HG02623 (cell line): Measurements from ENCODE around the gene STMN3.
A peak's percentile ranks its signal among the peaks of the same experiment; 100 is the strongest.
"Not testable (repeated sequence)": the region's sequence is repeated elsewhere in the genome, so short reads cannot be mapped to it uniquely, and the experiment has no call there.

Experiments
- ATAC-seq: cut with Tn5 transposase; IDR thresholded peaks from one replicate; pipeline ENCODE4 v1.9.1; 2021; ENCODE audit warnings: moderate library complexity; ENCODE audit not compliant: unreplicated experiment

Gene STMN3

DNA sequence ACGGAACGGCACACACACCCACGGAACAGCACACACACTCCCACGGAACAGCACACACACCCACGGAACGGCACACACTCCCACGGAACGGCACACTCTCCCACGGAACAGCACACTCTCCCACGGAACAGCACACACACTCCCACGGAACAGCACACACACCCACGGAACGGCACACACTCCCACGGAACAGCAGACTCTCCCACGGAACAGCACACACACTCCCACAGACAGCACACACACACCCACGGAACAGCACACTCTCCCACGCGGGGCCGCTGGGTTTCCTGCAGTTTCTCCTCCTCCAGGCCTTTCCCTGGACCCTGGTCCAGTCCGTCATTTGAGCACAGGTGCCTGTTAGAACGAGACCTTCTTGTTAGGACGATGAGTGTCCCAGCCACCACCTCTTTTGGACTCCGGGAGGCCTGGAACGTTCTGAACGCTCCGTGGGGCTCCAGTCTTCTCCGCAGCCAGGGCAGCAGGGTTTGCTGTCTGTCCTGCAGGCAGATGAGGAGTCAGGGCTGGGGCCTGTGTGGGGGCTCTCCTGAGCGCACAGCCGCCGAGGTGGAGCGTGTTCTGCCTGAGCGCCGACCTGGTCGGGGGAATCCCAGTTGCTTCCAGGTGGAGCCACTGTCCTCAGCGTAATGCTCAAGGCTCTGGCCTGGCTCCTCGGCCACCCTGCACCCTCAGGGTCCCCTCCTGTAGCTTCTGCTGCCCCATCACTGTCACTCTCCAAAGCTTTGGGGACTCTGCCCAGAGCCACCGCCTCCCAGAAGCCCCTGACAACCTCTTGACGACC is 25.6 kb upstream of the STMN3 start:
- no peak for ATAC-seq

DNA sequence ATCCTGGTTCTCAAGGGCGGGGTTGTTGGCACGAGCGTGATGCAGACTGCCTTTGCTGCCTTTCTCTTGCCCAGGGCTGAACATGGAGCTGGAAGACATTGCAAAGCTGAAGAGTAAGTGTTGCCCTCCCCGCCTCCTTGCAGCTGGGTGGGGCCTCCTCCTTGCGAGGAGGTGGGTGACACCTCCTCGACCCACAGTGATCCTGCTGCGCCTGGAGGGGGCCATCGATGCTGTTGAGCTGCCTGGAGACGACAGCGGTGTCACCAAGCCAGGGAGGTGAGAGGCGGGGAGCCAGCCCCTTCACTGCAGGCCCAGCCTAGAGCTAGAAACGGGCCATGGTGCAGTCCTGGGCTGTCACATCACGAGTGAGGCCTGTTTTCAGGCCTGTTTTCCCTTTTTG is 24.8 kb upstream of the STMN3 start:
- no peak for ATAC-seq

DNA sequence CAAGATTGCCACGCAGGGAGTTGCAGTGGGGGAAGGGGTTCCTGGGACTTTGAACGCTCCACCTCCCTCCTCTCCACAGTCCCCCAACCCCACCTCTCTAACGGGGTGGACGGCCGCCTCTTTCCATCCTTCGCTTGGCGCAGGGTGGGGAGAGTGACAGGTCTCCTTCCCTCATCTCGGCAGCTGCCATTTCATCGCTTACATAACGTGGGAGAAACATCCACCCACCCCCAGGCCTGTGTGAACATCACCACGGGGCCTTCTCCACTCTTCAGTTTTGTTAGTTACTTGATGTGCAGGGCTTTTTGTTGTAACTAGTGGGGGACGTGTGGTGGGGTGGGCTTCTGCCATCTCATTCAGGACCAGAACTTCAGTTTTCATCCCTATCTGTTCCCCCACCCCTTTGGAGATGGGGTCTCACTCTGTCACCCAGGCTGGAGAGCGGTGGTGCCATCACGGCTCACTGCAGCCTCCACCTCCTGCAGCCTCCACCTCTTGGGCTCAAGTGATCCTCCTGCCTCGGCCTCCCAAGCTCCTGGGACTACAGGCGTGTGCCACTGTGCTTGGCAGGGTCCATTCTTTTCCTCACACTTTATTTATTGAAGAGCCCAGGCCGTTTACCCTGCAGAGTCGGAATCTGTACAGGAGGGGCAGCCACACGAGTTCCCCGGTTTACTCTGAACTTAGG is 22.6 kb upstream of the STMN3 start:
- ATAC-seq = no peak

DNA sequence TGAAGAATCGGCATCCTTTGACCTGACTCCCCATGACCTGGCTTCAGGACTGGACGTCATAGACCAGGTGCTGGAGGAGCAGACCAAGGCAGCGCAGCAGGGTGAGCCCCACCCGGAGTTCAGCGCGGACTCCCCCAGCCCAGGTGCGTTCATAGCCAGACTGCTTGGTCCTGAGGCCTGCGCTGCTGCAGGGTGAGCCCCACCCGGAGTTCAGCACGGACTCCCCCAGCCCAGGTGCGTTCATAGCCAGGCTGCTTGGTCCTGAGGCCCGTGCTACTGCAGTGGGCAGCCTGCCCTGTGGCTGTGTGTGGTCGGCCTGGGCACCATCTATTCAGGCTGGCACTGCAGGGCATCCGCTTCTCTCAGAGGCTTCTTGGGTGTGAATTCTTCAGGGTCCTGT is 20.7 kb upstream of the STMN3 start:
- no peak for ATAC-seq

DNA sequence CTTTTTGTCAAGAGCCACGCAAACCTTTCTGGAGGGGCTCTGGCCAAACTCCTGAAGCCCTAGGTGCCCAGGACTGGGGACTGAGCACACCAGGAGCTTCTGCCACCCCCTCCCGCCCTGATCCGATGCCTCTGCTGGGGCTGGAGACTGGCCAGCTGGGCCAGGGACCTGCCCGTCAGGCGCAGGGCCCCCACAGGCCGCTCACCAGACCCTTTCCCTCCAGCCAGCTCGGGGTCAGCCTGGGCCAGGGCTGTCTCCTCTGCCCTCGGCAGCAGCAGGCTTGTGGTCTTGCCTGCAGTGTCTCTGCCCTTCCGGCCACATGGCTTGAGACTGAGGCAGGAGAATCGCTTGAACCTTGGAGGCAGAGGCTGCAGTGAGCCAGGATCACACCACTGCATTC is 19.4 kb upstream of the STMN3 start:
- no peak for ATAC-seq

DNA sequence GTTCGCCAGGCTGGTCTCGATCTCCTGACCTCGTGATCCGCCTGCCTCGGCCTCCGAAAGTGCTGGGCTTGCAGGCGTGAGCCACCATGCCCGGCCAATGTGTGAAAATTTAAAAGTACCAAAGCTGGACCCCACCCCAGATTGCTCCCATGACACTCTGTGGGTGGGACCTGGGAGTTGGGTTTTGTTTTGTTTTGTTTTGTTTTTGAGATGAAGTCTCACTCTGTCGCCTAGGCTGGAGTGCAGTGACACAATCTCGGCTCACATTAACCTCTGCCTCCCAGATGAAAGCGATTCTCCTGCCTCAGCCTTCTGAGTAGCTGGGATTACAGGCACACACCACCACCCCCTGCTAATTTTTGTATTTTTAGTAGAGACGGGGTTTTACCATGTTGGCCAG is 18.5 kb upstream of the STMN3 start:
- ATAC-seq = not testable (repeated sequence)

DNA sequence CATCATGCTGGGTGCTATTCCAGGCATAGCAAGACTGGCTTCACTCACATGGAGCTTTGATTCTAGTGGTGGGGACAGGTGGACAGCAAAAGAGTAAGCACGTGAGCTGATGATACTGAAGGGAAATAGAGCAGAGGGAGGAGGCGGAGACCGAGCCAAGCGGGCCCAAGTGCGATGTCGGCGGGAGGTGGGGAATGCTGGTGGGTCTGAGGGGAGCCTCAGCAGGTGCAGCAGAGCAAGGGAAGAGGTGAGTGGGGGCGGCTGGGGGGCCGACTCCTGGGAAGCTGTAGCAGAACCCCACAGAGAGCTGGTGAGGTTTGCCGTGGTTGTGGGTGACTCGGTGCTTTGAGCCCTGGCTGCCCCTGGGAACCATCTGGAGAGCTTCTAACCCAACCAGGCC is 15.1 kb upstream of the STMN3 start:
- no peak for ATAC-seq

DNA sequence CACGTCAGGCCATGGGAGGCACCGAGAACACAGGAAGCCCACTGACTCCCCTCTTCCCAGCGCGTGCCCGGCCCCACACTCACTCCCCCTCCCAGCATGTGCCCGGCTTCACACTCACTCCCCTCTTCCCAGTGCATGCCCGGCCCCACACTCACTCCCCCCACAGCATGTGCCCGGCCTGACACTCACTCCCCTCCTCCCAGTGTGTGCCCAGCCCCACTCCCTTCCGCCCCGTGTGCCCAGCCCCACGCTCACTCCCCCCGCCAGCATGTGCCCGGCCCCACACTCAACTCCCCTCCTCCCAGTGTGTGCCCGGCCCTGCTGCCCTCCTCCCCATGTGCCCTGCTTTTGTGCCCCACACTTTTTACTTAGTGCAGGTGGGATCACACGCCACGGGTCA is 14.6 kb upstream of the STMN3 start:
- ATAC-seq = no peak

DNA sequence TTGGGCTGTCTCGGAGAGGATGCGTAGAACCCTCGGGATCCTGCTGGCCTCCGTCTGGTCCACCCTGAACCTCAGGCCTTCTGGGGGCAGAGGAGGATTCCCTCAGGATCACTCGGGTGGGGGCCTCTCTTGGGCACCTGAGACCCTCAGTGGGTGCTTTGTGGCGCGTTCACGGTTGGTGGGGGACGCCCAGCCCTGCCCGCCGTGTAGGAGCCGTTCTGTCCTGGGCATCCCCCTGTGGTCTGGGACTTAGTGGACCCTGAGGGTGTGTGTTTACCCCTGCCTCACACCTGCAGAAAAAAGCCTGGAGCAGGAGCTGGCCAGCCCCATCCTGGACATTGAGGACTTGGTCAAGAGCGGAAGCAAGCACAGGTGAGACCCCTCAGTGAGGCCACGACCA is 12.5 kb upstream of the STMN3 start:
- ATAC-seq = no peak

DNA sequence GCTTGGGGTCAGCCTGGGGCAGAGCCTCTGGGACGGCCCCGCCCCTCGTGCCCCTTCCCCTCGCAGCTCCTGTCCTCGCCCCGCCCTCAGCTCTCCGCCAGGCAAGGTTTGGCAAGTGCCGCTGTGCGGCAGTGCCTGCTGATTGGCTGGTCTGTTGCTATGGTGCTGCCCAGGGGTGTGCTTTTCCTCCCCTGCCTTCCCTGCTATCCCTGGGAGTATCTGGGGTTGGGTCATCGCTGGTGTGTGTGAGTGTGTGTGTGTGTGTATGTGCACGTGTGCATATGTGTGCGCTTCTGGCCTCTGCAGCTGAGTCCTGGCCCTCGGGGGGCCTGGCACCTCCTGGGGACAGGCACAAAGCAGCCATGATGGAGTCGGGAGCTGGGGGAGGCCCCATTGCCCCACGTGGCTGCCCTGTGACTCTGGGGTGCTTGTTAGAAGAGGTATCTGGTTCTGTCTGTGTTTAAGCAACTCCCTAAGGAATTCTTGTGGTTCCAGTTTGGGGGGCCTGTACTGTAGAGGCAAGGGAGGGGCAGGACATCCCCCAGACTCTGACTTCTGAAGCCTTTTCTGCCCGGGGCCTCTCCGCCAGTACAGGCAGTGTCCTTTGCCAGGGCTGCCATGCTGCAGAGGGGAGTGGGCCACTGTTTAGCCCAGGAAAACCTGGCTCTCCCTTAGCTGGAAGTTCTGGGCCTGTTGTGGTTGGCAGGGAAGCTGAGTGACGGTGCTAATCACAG is 11.8 kb upstream of the STMN3 start:
- no peak for ATAC-seq

DNA sequence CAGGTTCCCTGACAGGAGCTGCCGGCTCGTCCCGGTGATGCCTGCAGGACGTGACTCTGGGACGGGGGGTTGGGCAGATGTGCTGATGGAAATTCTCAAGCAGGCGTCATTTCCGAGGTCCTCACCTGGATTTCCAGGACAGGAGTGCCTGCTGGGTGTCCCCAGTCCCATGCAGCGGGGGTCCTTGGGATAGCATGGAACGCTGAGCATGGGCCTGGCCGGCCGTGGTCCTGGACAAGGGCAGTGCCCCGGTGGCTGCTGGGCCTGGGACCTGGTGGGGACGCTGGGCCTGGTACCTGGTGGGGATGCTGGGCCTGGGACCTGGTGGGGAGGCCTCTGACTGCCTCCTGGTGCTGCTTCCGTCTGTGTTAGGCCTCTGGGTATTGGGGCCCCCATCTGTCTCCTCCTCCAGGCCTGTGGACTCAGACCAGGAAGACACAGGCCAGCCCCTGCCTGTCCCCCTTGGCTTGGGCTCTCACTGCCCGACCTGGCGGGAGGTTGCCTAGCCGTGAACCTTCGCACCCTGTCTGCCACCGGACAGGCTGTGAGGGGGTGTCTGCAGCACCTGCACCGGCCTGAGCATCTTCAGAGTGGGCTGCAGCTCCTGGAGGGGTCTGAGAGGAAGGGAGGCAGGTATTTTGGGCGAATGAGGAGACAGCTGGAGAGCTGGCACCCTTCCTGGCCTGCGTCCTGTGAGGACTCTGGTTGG is 11.1 kb upstream of the STMN3 start:
- no peak for ATAC-seq

DNA sequence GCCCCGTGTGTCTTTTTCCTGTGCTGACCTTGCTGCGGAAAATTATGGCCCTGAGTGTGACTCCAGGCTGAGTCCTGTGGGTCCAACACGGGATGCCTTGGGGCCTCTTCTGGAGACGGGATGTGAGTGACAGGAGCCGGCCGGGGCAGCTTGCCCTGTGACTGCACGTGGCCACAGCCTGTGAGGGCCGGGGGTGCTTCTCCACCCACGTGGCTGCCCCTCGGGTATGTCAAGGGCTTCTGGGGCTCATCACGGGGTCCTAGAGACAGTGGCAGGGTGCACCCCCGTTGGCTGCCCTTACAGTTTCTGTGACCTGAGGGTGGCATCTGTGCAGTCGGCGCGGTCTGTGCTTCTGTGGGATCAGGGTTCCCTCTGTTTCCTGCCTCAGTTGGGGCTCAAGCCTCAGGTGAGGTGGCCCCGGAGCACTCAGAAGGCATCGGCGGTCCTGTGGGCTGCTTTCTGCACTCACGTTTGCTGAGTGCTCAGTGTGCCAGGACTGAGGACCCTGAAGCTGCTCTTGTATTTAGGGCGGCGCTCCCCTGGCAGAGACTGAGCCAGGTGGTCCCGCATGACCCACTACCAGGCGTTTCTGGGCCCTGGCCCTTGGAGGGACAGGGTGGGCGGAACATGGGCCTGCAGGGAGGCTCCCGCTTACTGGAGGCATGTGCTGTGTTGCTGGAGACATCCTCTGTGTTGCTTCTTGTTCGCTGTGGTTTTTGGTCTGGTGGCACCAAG is 10.3 kb upstream of the STMN3 start:
- no peak for ATAC-seq

DNA sequence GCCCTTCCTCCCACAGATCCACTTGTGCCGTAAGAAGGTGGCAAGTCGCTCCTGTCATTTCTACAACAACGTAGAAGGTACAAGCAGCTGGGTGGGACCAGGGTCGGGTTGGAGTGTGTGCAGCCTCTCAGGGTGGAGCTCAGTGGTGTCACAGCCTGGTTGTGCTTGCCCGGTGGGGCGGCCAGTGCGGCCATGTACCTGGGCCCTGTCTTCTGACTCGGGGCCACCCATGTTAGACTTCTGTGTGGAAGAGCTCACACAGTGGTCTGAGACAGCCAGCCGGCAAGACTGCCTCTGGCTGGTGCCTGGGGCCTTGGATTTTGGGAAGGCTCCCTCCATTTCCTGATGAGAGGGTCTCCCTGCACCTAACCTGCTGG is 9.6 kb upstream of the STMN3 start:
- no peak for ATAC-seq

DNA sequence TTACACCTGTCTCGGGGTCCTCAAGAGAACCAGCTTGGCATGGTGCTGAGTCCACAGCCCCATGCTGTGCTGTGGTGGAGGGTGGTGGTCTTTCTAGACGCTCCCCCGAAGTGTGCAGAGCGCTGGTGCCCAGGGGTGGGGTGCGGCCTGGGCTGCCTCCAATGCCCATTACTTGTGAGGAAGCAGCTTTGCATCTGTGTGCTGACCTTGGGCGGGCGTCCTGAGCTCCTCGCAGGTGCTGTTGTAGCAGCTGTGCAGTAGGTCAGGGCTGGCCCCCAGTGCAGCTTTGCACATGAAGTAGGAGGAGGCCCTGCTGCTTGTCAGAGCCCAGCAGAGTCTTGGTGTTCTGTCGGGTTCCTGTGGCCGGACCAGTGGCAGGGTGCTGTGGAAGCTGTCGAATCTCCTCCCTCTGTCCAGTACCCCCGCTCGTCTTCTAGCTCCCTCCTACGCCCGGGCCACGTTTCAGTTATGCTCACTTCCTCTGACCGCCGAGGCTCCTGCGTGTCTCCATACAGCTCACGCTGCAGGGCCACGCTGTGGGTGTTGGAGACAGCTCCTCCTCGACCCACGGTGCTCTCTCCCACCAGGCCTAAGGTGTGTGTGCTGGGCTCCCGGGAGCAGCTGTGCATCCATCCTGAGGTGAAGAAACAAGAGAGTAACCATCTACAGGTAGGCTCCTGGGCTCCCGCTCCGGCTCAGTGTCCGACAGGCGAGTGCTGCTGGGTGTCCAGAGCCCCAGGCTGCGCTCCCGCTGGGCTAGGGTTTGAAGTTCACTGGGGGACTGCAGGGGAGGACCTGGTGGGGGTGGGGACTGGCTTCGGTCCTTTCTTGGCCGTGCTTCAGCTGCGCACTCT is 9.0 kb upstream of the STMN3 start:
- ATAC-seq = no peak

DNA sequence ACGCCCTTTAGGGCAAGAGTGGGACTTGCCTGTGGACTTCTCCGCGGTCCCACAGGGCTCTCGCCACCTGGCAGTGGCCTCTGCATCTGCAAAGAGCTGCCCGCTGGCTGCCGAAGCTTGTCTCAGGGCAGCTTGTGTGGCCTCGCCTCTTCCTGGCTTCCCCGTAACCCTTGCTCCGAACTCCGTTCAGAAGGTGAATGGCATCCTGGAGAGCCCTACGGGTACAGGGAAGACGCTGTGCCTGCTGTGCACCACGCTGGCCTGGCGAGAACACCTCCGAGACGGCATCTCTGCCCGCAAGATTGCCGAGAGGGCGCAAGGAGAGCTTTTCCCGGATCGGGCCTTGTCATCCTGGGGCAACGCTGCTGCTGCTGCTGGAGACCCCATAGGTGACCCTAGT is 7.9 kb upstream of the STMN3 start:
- ATAC-seq = no peak

DNA sequence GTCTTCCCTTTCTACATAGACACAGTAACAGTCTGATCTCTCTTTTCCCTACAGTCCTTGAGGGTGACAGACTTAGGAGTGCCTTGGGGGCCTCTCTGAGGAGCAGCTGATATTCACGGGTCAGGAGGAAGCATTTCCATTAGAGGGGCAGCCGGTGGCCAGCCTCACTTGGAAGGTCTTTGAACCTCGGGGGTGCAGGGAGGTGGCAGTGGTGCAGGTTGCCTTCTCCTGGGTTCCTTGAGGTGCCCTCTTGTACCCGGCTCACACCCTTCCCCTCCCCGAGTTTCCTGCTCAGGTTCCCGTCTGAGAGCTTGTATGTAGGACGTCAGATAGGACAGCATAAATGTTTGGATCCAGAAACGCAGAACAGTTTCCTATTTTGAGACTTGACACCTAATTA is 7.4 kb upstream of the STMN3 start:
- ATAC-seq = no peak

DNA sequence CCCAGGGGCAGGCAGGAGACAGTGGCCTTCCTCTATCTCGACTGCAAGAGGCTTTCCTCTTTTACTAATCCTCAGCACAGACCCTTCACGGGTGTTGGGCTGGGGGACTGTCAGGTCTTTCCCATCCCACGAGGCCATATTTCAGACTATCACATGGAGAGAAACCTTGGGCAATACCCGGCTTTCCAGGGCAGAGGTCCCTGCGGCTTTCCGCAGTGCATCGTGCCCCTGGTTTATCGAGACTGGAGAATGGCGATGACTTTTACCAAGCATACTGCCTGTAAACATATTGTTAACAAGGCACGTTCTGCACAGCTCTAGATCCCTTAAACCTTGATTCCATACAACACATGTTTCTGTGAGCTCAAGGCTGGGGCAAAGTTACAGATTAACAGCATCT is 7.0 kb upstream of the STMN3 start:
- ATAC-seq = not testable (repeated sequence)

DNA sequence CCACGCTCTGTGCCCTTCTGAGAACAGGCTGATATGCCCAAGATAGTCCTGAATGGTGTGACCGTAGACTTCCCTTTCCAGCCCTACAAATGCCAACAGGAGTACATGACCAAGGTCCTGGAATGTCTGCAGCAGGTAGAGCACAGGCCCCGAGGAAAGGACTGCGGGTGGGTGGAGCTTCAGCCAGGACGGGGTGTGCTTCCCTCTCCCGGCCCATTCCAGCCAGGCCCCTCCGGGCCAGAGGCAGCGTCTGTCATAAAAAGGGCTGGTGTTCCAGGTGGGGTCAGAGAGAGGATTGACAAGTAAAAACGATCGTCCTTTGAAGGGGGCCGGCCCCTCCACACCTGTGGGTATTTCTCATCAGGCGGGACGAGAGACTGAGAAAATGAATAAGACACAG is 6.1 kb upstream of the STMN3 start:
- no peak for ATAC-seq

DNA sequence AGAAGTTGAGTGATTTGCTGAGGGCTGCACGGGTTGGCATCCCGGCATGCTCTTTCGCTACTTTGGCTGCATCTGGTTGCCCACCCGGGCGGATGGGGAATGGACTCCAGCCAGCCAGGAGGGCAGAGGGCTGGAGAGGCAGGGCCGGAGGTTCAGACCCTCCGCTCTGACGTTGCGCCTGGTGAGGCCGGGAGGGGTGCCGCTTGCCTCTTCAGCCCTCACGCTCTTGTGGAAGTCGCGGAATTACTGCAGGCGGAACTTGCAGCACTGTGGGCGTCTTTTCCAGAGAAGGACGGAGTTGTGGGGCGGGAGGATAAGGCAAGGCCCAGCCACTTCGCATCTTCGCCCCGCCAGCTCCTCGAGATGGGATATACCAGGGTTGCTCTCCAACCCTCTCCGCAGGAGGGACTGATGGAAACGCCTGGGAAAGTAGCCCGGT is 5.5 kb upstream of the STMN3 start:
- ATAC-seq = peak; percentile 9
